ENCODE results near the gene AQP12A. TPM values are rescaled to one million over a fixed set of nuclear protein-coding genes. Genes with fewer than 3 reads are reported as not detected.

The AQP12A gene
- polyA plus RNA-seq, 1 of the 3 experiments (the other 2 are of a cell fraction): not detected

Small RNAs within 50 kb of the gene (small RNA-seq; reads per million reads assigned to genes)
- gene AC011298.3: 0 to 0.21 (median 0) reads per million in 7 experiments

Other genes with a start within 250 kb of the AQP12A start
- gene ANKMY1, start 133.9 kb upstream of the AQP12A start, polyA plus RNA-seq (2012; rRNA removed): 12.1 and 15.9 TPM in 2 replicates
- gene DUSP28, start 131.5 kb upstream of the AQP12A start, polyA plus RNA-seq (2012; rRNA removed): 4.1 and 6.4 TPM in 2 replicates
- 13.3 and 14.3 TPM in 2 replicates for gene RNPEPL1, start 123.4 kb upstream of the AQP12A start, polyA plus RNA-seq (2012; rRNA removed)
- gene CAPN10, start 105.1 kb upstream of the AQP12A start, polyA plus RNA-seq (2012; rRNA removed): 24.0 and 28.1 TPM in 2 replicates
- gene GPR35, start 66.4 kb upstream of the AQP12A start, polyA plus RNA-seq (2012; rRNA removed): 1.2 and 1.3 TPM in 2 replicates
- not detected in 2 replicates for gene AQP12B, start 9.0 kb upstream of the AQP12A start, polyA plus RNA-seq (2012; rRNA removed)
- gene KIF1A, start 128.4 kb downstream of the AQP12A start, polyA plus RNA-seq (2012; rRNA removed): 0.21 and 0.32 TPM in 2 replicates
- not detected in 2 replicates for gene AGXT, start 177.0 kb downstream of the AQP12A start, polyA plus RNA-seq (2012; rRNA removed)
- not detected in 2 replicates for gene MAB21L4, start 204.3 kb downstream of the AQP12A start, polyA plus RNA-seq (2012; rRNA removed)
- not detected in 2 replicates for gene CROCC2, start 214.5 kb downstream of the AQP12A start, polyA plus RNA-seq (2012; rRNA removed)

All from SK-N-SH (cell line).